CD4-positive, alpha-beta T cell (primary cell): ENCODE data around the gene HACD4. TPM values are rescaled to one million over a fixed set of nuclear protein-coding genes. Genes with fewer than 3 reads are reported as not detected.

Source experiments
- ATAC-seq: fragments of 200-7000 bp; cut with Tn5 transposase; one replicate; pipeline ENCODE4 v1.10.0; 2022; ENCODE audit warnings: mild to moderate bottlenecking; ENCODE audit not compliant: poor library complexity
- CTCF ChIA-PET: fragments of 350-600 bp; sonication (Branson Sonifier 250); formaldehyde crosslinking; loops from one replicate; lab custom pipeline; 2021; ENCODE audit warnings: antibody characterized with exemption, inconsistent platforms; lab: Charles Lee
- POLR2A ChIA-PET: fragments of 350-600 bp; sonication (Branson Sonifier 250); formaldehyde crosslinking; loops from one replicate; lab custom pipeline; 2021; ENCODE audit warnings: antibody characterized with exemption, inconsistent platforms; lab: Charles Lee
- DNase-seq, 14 experiments: peaks; one replicate each; pipeline ENCODE4 v3.0.0-alpha.2; 2013 to 2020; ENCODE audit warnings: mixed read lengths in 2 of 14
- H3K27ac ChIP-seq, 2 donors: one replicate each; pipeline versions ENCODE4 v1.5.1 to v1.7.0; 2013; ENCODE audit warnings: low read length in 2 of 2, low read depth in 1 of 2, mild to moderate bottlenecking in 1 of 2
- H3K27me3 ChIP-seq, 2 experiments: 1 replicate in 1 of 2; 2 replicates in 1 of 2; pipeline versions ENCODE4 v1.6.1 to v1.7.0; 2013; ENCODE audit warnings: low read length in 2 of 2, control low read depth in 1 of 2, mild to moderate bottlenecking in 1 of 2, moderate library complexity in 1 of 2; ENCODE audit not compliant: insufficient read depth in 2 of 2, control insufficient read depth in 1 of 2
- H3K36me3 ChIP-seq: one replicate; pipeline ENCODE4 v1.6.1; 2013; ENCODE audit warnings: low read length, control low read depth; ENCODE audit not compliant: insufficient read depth
- H3K4me1 ChIP-seq: one replicate; pipeline ENCODE4 v1.6.1; 2013; ENCODE audit warnings: low read length, control low read depth; ENCODE audit not compliant: insufficient read depth
- H3K4me3 ChIP-seq: one replicate; pipeline ENCODE4 v1.5.1; 2013; ENCODE audit warnings: mild to moderate bottlenecking, low read length, moderate library complexity
- H3K9me3 ChIP-seq, 2 experiments: 1 replicate in 1 of 2; 2 replicates in 1 of 2; pipeline versions ENCODE4 v1.6.1 to v1.7.0; 2013; ENCODE audit warnings: low read length in 2 of 2, mild to moderate bottlenecking in 2 of 2, control low read depth in 1 of 2, moderate library complexity in 1 of 2; ENCODE audit not compliant: control insufficient read depth in 1 of 2, insufficient read depth in 1 of 2
- H3K27ac Mint-ChIP-seq: one replicate; pipeline ENCODE4 v1.8.0; 2020; ENCODE audit warnings: mixed read lengths
- H3K27me3 Mint-ChIP-seq: one replicate; pipeline ENCODE4 v1.8.0; 2021; ENCODE audit warnings: mixed read lengths
- H3K36me3 Mint-ChIP-seq: one replicate; pipeline ENCODE4 v1.8.0; 2021; ENCODE audit warnings: low read depth, mixed read lengths
- H3K4me1 Mint-ChIP-seq: one replicate; pipeline ENCODE4 v1.8.0; 2021; ENCODE audit warnings: low read depth, mixed read lengths
- H3K4me3 Mint-ChIP-seq: one replicate; pipeline ENCODE4 v1.8.0; 2020; ENCODE audit warnings: mild to moderate bottlenecking, mixed read lengths
- H3K9me3 Mint-ChIP-seq: one replicate; pipeline ENCODE4 v1.8.0; 2020; ENCODE audit warnings: mixed read lengths
- CTCF ChIP-seq: fragments of 200-600 bp; IDR thresholded peaks from one replicate; pipeline ENCODE4 v1.8.0; 2022; ENCODE audit warnings: antibody characterized with exemption, mild to moderate bottlenecking
- intact Hi-C, 2 experiments: fragments of 100-400 bp; cut with DNase I in 1 of 2; cut with micrococcal nuclease in 1 of 2; formaldehyde crosslinking; loops; one replicate each; pipeline versions ENCODE4 v1.15.1 to v1.9.0; 2023 to 2025; cut with DNase I, micrococcal nuclease
- total RNA-seq, 174 experiments: library from RNA in 2 of 174; stranded (reverse) in 2 of 174; gene quantifications; one replicate each; pipeline ENCODE4 v1.2.3 and lab custom pipeline; 2021 to 2026

The HACD4 gene
- total RNA-seq, 2 experiments from 2014 or later: 5.9 to 6.5 TPM

GRCh38 chr9:21042466-21042865, 11.0 kb upstream of the HACD4 start:
- no peak overlapping the region for H3K27ac ChIP-seq
- POLR2A ChIA-PET: no interaction called here
- CTCF ChIA-PET: no interaction called here
- no peaks in the 10 kb centered on the region for H3K36me3 Mint-ChIP-seq
- no peaks in the 10 kb centered on the region for H3K36me3 ChIP-seq
- DNase-seq (no peak), ATAC-seq (no peak)
- no peak overlapping the region for H3K27ac Mint-ChIP-seq
- no peaks in the 10 kb centered on the region for H3K9me3 ChIP-seq
- no peaks in the 10 kb centered on the region for H3K27me3 Mint-ChIP-seq
- H3K27me3 ChIP-seq: no peaks in the 10 kb centered on the region
- no peak for TF ChIP-seq CTCF
- no peaks in the 10 kb centered on the region for H3K9me3 Mint-ChIP-seq
- intact Hi-C loops: no loop called here
- no peak overlapping the region for H3K4me3 Mint-ChIP-seq
- peaks cover 8% of the 10 kb centered on the region for H3K4me1 Mint-ChIP-seq
- H3K4me3 ChIP-seq: no peak overlapping the region
- peaks cover 5% of the 10 kb centered on the region for H3K4me1 ChIP-seq

GRCh38 chr9:21039302-21039701, 7.9 kb upstream of the HACD4 start:
- Histone ChIP-seq H3K27ac (no peak overlapping the region), H3K4me1 (peaks cover 5% of the 10 kb centered on the region), H3K27me3 (no peaks in the 10 kb centered on the region), H3K36me3 (no peaks in the 10 kb centered on the region), H3K9me3 (no peaks in the 10 kb centered on the region), H3K4me3 (no peak overlapping the region)
- intact Hi-C loops: no loop called here
- H3K4me1 Mint-ChIP-seq: peaks cover 8% of the 10 kb centered on the region
- ChIA-PET CTCF (no interaction called here), POLR2A (interaction anchor here (0.7 to 1.3 kb wide), 4 partner anchors 8 to 417 kb away, joined by 3 to 6 read pairs (median 4); partner anchors contain the start of genes HACD4 and MLLT3)
- no peak overlapping the region for H3K27ac Mint-ChIP-seq
- H3K36me3 Mint-ChIP-seq: no peaks in the 10 kb centered on the region
- ATAC-seq (no peak), DNase-seq (peak in 1 of 14 experiments; percentile 20)
- no peaks in the 10 kb centered on the region for H3K9me3 Mint-ChIP-seq
- H3K27me3 Mint-ChIP-seq: no peaks in the 10 kb centered on the region
- TF ChIP-seq CTCF: no peak
- H3K4me3 Mint-ChIP-seq: no peak overlapping the region

- Histone ChIP-seq H3K4me3 (no peak overlapping the region), H3K27ac (no peak overlapping the region), H3K27me3 (no peaks in the 10 kb centered on the region), H3K9me3 (no peaks in the 10 kb centered on the region), H3K36me3 (no peaks in the 10 kb centered on the region), H3K4me1 (peaks cover 13% of the 10 kb centered on the region)
- intact Hi-C loops: no loop called here
- no peak overlapping the region for H3K4me3 Mint-ChIP-seq
- no peaks in the 10 kb centered on the region for H3K27me3 Mint-ChIP-seq
- TF ChIP-seq CTCF: no peak
- ChIA-PET POLR2A (no interaction called here), CTCF (no interaction called here)
- H3K36me3 Mint-ChIP-seq: no peaks in the 10 kb centered on the region
- H3K4me1 Mint-ChIP-seq: peaks cover 22% of the 10 kb centered on the region
- DNase-seq (no peak), ATAC-seq (no peak)
- H3K27ac Mint-ChIP-seq: no peak overlapping the region
- H3K9me3 Mint-ChIP-seq: no peaks in the 10 kb centered on the region
These were observed 5.8 kb upstream of the HACD4 start for GRCh38 chr9:21037278-21037677.
